Measurements from ENCODE around the gene UBB.
A peak's percentile ranks its signal among the peaks of the same experiment; 100 is the strongest.
"Not testable (repeated sequence)": the region's sequence is repeated elsewhere in the genome, so short reads cannot be mapped to it uniquely, and the experiment has no call there.

Gene UBB

DNA sequence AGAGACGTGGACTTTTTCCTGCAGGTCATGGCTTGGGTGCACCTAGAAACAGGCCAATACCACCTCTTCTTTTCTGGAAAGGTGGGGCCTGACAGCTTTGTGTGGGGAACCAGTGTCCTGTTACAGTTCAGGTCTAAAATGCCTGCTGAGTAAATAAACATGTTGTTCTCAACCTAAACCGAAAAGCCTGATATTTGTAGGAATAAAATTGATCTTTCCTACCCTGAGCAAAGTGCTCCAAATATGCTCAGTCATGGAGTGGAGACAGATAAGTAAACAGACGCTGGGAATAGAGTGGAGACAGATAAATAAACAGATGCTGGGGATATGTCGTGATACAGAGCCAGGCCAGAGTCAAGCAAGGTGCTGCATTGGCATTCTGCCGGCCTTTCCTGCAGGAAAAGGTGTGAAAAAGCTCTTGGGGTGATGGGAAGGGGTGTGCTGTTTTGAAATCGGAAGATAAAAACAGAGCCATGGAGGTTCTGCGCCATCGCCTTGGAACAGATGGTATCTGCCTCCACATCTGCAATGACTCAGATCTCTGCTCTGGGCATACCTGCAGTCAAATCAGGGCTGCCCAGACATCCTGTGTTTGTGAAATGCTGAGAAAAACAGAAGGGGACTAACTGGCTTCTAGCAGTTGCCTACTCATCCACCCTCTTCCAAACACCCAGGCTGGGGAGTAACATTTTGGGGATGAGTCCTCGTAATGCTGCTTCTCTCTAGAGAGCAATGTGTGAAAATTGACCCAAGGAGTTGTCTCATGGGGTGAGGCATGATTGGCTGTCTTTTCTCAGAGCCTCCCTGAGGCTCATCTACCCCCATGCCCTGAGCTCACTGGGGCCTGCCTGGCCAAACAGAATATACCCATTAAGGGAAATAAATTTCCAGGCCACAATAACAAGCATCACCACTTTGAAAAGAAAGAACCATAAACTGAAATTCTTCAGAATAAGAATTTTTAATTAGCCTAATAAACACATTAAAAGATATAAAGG is 17.7 kb downstream of the UBB start:
- no peaks in the 10 kb centered on the region for H3K79me2 ChIP-seq (ENCODE audit: control insufficient read depth, low read length)
- H3K4me3 ChIP-seq (ENCODE audit: low read length), result peak overlapping the region; percentile 24; the same call in 1 of the 2 replicates
- H4K20me1 ChIP-seq (ENCODE audit: control insufficient read depth, insufficient read depth, low read depth, low read length), result no peaks in the 10 kb centered on the region
- H3K27me3 ChIP-seq (ENCODE audit: control insufficient read depth, low read length), result no peaks in the 10 kb centered on the region
- H3K9me2 ChIP-seq (replicated peaks; ENCODE audit: control insufficient read depth, low read length), result no peaks in the 10 kb centered on the region
- H3K4me2 ChIP-seq (ENCODE audit: low read length), result peak overlapping the region; percentile 50
- no peaks in the 10 kb centered on the region for H3K9me3 ChIP-seq (ENCODE audit: control insufficient read depth, insufficient read depth, low read length)
- no peak overlapping the region for H3K27ac ChIP-seq (ENCODE audit: low read depth, low read length)
- peaks cover 18% of the 10 kb centered on the region for H3K4me1 ChIP-seq (ENCODE audit: control insufficient read depth, low read length)
- no peaks in the 10 kb centered on the region for H3K36me3 ChIP-seq (ENCODE audit: control insufficient read depth, low read length)
- H3F3A ChIP-seq (ENCODE audit: control insufficient read depth, insufficient read depth), result no peaks in the 10 kb centered on the region
- TF ChIP-seq, protein P1, sequence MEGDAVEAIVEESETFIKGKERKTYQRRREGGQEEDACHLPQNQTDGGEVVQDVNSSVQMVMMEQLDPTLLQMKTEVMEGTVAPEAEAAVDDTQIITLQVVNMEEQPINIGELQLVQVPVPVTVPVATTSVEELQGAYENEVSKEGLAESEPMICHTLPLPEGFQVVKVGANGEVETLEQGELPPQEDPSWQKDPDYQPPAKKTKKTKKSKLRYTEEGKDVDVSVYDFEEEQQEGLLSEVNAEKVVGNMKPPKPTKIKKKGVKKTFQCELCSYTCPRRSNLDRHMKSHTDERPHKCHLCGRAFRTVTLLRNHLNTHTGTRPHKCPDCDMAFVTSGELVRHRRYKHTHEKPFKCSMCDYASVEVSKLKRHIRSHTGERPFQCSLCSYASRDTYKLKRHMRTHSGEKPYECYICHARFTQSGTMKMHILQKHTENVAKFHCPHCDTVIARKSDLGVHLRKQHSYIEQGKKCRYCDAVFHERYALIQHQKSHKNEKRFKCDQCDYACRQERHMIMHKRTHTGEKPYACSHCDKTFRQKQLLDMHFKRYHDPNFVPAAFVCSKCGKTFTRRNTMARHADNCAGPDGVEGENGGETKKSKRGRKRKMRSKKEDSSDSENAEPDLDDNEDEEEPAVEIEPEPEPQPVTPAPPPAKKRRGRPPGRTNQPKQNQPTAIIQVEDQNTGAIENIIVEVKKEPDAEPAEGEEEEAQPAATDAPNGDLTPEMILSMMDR (IDR thresholded peaks at IDR 0.05; ENCODE audit: low read depth, low read length, poor library complexity, severe bottlenecking), result no peak
- TF ChIP-seq EZH2phosphoT487 (IDR thresholded peaks at IDR 0.05; ENCODE audit: borderline replicate concordance, low read length), result no peak

DNA sequence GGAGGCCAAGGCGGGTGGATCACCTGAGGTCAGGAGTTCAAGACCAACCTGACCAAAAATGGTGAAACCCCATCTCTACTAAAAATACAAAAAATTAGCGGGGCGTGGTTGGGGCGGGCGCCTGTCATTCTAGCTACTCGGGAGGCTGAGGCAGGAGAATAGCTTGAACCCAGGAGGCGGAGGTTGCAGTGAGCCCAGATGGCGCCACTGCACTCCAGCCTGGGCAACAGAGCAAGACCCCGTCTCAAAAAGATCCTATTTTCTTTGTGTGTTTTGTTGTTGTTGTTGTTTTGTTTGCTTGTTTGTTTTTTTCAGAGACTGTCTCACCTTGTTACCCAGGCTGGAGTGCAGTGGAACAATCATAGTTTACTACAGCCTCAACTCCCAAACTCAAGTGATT is 23.0 kb downstream of the UBB start:
- H3K9me2 ChIP-seq (replicated peaks; ENCODE audit: control insufficient read depth, low read length); H3K4me3 ChIP-seq (ENCODE audit: low read length); H3K9me3 ChIP-seq (ENCODE audit: control insufficient read depth, insufficient read depth, low read length); H3K79me2 ChIP-seq (ENCODE audit: control insufficient read depth, low read length); H4K20me1 ChIP-seq (ENCODE audit: control insufficient read depth, insufficient read depth, low read depth, low read length); H3K36me3 ChIP-seq (ENCODE audit: control insufficient read depth, low read length); H3K4me2 ChIP-seq (ENCODE audit: low read length); H3F3A ChIP-seq (ENCODE audit: control insufficient read depth, insufficient read depth); H3K27ac ChIP-seq (ENCODE audit: low read depth, low read length): not testable (repeated sequence)
- Histone ChIP-seq H3K27me3 (ENCODE audit: control insufficient read depth, low read length) (peaks cover 15% of the 10 kb centered on the region), H3K4me1 (ENCODE audit: control insufficient read depth, low read length) (peaks cover 23% of the 10 kb centered on the region)

DNA sequence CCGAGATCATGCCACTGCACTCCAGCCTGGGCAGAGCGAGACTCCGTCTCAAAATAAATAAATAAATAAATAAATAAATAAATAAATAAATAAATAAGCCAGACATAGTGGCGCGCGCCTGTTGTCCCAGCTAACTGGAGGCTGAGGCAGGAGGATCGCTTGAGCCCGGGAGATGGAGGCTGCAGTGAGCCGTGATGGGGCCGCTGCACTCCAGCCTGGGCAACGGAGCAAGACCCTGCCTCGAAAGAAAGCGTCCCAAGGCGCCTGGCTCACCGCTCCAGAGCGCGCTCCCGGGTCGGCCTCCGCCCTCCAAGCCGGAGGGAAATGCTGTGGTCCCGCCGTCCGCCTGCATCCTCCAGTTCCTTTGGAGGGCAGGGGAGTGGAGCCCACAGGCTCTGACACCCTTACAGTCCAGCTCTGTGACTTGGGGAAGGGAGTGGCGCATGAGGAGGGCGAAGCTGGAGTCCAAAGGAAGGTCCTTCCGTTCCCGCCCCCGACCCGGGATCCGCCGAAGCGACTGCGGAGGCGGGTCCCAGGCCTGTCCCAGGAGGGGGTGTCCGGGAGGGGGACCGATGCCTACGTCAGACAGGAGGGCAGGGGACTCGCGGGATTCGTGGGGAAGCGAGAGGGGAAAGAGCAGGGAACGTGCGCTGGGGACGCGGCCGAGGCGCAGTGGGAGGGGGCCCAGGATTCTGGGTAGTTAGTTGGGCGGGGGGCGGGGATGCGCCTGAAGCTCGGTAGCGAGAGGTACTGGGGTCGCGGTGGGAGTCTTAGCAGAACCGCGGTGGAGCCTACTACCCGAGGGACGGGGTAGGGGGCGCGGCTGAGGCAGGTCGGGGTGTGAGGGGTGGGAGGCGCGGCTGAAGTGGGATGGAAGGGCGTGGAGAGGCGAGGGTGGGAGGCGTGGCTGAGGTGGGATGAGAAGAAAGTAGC is 26.1 kb downstream of the UBB start:
- Histone ChIP-seq H3K36me3 (ENCODE audit: control insufficient read depth, low read length) (no peaks in the 10 kb centered on the region), H3K27me3 (ENCODE audit: control insufficient read depth, low read length) (peaks cover 15% of the 10 kb centered on the region), H3F3A (ENCODE audit: control insufficient read depth, insufficient read depth) (no peaks in the 10 kb centered on the region), H3K9me2 (replicated peaks; ENCODE audit: control insufficient read depth, low read length) (no peaks in the 10 kb centered on the region), H3K4me1 (ENCODE audit: control insufficient read depth, low read length) (peaks cover 18% of the 10 kb centered on the region), H4K20me1 (ENCODE audit: control insufficient read depth, insufficient read depth, low read depth, low read length) (no peaks in the 10 kb centered on the region), H3K9me3 (ENCODE audit: control insufficient read depth, insufficient read depth, low read length) (no peaks in the 10 kb centered on the region), H3K4me2 (ENCODE audit: low read length) (peak overlapping the region; percentile 64), H3K27ac (ENCODE audit: low read depth, low read length) (no peak overlapping the region), H3K4me3 (ENCODE audit: low read length) (peak overlapping the region; percentile 20), H3K79me2 (ENCODE audit: control insufficient read depth, low read length) (no peaks in the 10 kb centered on the region)
- TF ChIP-seq, protein P1 (IDR thresholded peaks at IDR 0.05; ENCODE audit: low read depth, low read length, poor library complexity, severe bottlenecking), result no peak
- TF ChIP-seq EZH2phosphoT487 (IDR thresholded peaks at IDR 0.05; ENCODE audit: borderline replicate concordance, low read length), result peak; percentile 92; the same call in 1 of the 2 replicates
